Endometrial microvascular endothelial cells (primary cell): ENCODE results near the gene IGSF3. TPM values are rescaled to one million over a fixed set of nuclear protein-coding genes. Genes with fewer than 3 reads are reported as not detected.
"Not testable (repeated sequence)": the region's sequence is repeated elsewhere in the genome, so short reads cannot be mapped to it uniquely, and the experiment has no call there.

Experiments
- in situ Hi-C: cut with HindIII; loops from 2 replicates; pipeline ENCODE4 v1.10.0; 2017; ENCODE audit warnings: low sequenced_read_pairs, low pct_unique_long_range_greater_than_20kb; ENCODE audit errors: inconsistent ontology term
- total RNA-seq: library from RNA; depleted of rRNA; stranded (reverse); fragments of >200 nt; gene quantifications from one replicate; pipeline ENCODE4 v1.2.3, GENCODE V29; 2015; ENCODE audit errors: inconsistent ontology term

The IGSF3 gene
- total RNA-seq, 1 donor from 2014 or later = 1.1 TPM

GRCh38 chr1:116667078-116667574 is 407 bp downstream of the IGSF3 start:
- in situ Hi-C loops = no loop called here

GRCh38 chr1:116666187-116667077 is 1.1 kb downstream of the IGSF3 start:
- in situ Hi-C loops = no loop called here

GRCh38 chr1:116664978-116665371 is 2.6 kb downstream of the IGSF3 start:
- in situ Hi-C loops = no loop called here

GRCh38 chr1:116664366-116664977 is 3.1 kb downstream of the IGSF3 start:
- in situ Hi-C loops = no loop called here

GRCh38 chr1:116663821-116664220 is 3.7 kb downstream of the IGSF3 start:
- in situ Hi-C loops = no loop called here

GRCh38 chr1:116661633-116662032 is 5.9 kb downstream of the IGSF3 start:
- in situ Hi-C loops = no loop called here

GRCh38 chr1:116658645-116659044 is 8.9 kb downstream of the IGSF3 start:
- in situ Hi-C loops = not testable (repeated sequence)

GRCh38 chr1:116657836-116658235 is 9.7 kb downstream of the IGSF3 start:
- in situ Hi-C loops = not testable (repeated sequence)

- in situ Hi-C loops = no loop called here
Observed at GRCh38 chr1:116654351-116654750, 13.2 kb downstream of the IGSF3 start.

- in situ Hi-C loops = not testable (repeated sequence)
Observed at GRCh38 chr1:116652598-116652997, 14.9 kb downstream of the IGSF3 start.

GRCh38 chr1:116650781-116651180 is 16.8 kb downstream of the IGSF3 start:
- in situ Hi-C loops = not testable (repeated sequence)

- in situ Hi-C loops = not testable (repeated sequence)
Observed at GRCh38 chr1:116649041-116649440, 18.5 kb downstream of the IGSF3 start.

- in situ Hi-C loops = not testable (repeated sequence)
Observed at GRCh38 chr1:116648325-116648724, 19.2 kb downstream of the IGSF3 start.

GRCh38 chr1:116647186-116647585 is 20.3 kb downstream of the IGSF3 start:
- in situ Hi-C loops = not testable (repeated sequence)

GRCh38 chr1:116646673-116647170 is 20.8 kb downstream of the IGSF3 start:
- in situ Hi-C loops = not testable (repeated sequence)

- in situ Hi-C loops = not testable (repeated sequence)
Observed at GRCh38 chr1:116645802-116646672, 21.5 kb downstream of the IGSF3 start.

- in situ Hi-C loops = not testable (repeated sequence)
Observed at GRCh38 chr1:116644993-116645392, 22.5 kb downstream of the IGSF3 start.

- in situ Hi-C loops = not testable (repeated sequence)
Observed at GRCh38 chr1:116644096-116644495, 23.4 kb downstream of the IGSF3 start.

GRCh38 chr1:116643281-116643751 is 24.2 kb downstream of the IGSF3 start:
- in situ Hi-C loops = not testable (repeated sequence)
